Central memory CD8-positive, alpha-beta T cell (primary cell): ENCODE results near the gene SH3D21.
A peak's percentile ranks its signal among the peaks of the same experiment; 100 is the strongest.

ENCODE experiments used
- ATAC-seq: fragments of 150-1000 bp; cut with Tn5 transposase; replicated peaks from 2 replicates; pipeline ENCODE4 v1.10.0; 2022; ENCODE audit warnings: mild to moderate bottlenecking, moderate FRiP score, moderate number of reproducible peaks; ENCODE audit not compliant: poor library complexity, severe bottlenecking; ENCODE audit errors: extremely low read depth
- DNase-seq, 2 donors: peaks; one replicate each; pipeline ENCODE4 v3.0.0; 2021; ENCODE audit warnings: low spot score in 2 of 2
- H3K27ac Mint-ChIP-seq: one replicate; pipeline ENCODE4 v1.8.0; 2022; ENCODE audit warnings: low read depth, mild to moderate bottlenecking, moderate library complexity, mixed read lengths
- H3K27me3 Mint-ChIP-seq: one replicate; pipeline ENCODE4 v1.8.0; 2022; ENCODE audit warnings: mixed read lengths
- H3K36me3 Mint-ChIP-seq: one replicate; pipeline ENCODE4 v1.8.0; 2022; ENCODE audit warnings: mild to moderate bottlenecking, moderate library complexity, mixed read lengths; ENCODE audit not compliant: insufficient read depth
- H3K4me1 Mint-ChIP-seq: one replicate; pipeline ENCODE4 v1.8.0; 2022; ENCODE audit warnings: mixed read lengths
- H3K4me3 Mint-ChIP-seq: one replicate; pipeline ENCODE4 v1.8.0; 2022; ENCODE audit warnings: mild to moderate bottlenecking, moderate library complexity, mixed read lengths
- H3K9me3 Mint-ChIP-seq: one replicate; pipeline ENCODE4 v1.8.0; 2022; ENCODE audit warnings: mixed read lengths

SH3D21 gene

DNA sequence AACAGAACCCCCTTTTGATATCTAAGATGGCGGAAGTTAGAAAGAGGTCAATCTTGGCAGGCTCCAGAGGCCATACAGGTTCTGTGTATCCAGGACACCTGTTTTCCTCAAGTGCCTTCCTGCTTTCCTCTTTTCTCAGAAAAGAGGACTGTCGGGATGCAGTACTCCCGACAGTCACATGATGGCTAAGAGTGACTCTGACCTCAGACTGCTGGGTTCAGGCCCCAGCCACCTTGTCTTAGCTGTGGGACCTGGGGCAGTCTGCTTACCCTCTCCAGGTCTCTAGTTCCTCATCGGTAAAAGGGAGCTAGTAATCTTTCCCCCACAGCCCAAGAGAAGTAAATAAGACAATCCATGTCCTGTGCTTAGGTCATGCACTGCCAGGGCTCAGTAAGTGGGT, 49.6 kb downstream of the SH3D21 start:
- Mint-ChIP-seq H3K4me1 (peaks cover 7% of the 10 kb centered on the region), H3K4me3 (no peak overlapping the region), H3K27me3 (no peaks in the 10 kb centered on the region), H3K27ac (no peak overlapping the region), H3K9me3 (no peaks in the 10 kb centered on the region), H3K36me3 (peaks cover 27% of the 10 kb centered on the region)
- ATAC-seq: no peak
- DNase-seq: no peak

DNA sequence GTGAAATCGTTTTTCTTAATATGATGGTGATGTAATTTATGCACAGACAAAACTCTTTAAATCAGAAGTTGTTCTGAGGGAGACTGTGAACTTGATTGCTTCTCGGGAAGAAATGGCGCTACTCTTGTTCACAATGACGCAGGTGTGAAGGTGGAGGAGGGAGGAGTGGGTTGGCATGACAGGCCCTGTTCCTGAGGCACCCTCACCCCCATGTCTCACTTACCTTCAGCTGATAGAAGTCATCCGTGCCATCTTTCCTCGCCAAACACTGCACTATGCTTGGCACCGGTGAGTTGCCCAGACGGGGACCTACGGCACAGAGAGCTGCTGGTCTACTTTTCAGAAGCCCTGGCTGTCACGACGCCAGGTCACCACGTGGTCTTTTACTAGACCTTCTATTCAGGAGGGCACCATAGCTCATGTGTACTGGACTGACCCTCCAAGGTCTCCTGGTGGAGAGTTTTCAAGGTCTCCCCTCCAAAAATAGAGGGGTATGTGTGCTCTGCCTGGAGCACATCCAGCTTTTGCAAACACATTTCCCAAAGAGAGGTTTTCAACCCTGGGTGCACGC, 52.4 kb downstream of the SH3D21 start:
- Mint-ChIP-seq H3K4me3 (no peak overlapping the region), H3K9me3 (no peaks in the 10 kb centered on the region), H3K27me3 (no peaks in the 10 kb centered on the region), H3K36me3 (peaks cover 38% of the 10 kb centered on the region), H3K27ac (no peak overlapping the region), H3K4me1 (peaks cover 7% of the 10 kb centered on the region)
- ATAC-seq (no peak), DNase-seq (no peak)

GRCh38 chr1:36359383-36359782, 53.2 kb downstream of the SH3D21 start:
- H3K27ac Mint-ChIP-seq: no peak overlapping the region
- no peak overlapping the region for H3K4me3 Mint-ChIP-seq
- no peaks in the 10 kb centered on the region for H3K9me3 Mint-ChIP-seq
- no peaks in the 10 kb centered on the region for H3K27me3 Mint-ChIP-seq
- ATAC-seq: no peak
- DNase-seq: no peak
- H3K36me3 Mint-ChIP-seq: peaks cover 34% of the 10 kb centered on the region
- peaks cover 7% of the 10 kb centered on the region for H3K4me1 Mint-ChIP-seq

DNA sequence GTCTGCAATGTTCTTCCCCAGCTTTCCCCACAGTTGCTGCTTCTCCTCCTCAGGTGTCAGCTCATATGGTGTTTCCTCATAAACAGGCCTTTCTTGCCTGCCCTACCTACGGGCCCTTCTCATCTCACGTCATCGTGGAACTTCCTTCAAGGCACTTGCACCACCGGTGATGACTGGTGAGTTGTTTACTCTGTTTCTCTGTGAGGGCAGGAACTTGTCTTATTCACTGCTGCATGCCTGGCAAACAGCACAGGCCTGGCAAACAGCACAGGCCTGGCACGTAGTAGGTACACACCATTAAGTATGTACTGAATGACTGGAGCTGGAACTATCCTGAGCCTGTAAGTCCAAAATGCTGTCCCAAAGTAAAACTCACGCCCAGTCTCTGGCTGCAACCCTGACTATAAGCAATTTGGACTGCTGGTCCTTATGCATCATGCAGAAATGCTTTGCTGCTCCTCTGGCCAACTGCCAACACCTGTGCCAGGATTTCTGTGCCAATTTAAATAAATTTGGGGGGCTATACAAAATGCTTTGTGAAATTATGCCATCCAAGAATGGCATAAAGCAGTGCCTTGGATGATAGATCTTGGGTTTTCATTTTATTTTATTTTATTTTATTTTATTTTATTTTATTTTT, 53.9 kb downstream of the SH3D21 start:
- no peak overlapping the region for H3K4me3 Mint-ChIP-seq
- no peaks in the 10 kb centered on the region for H3K27me3 Mint-ChIP-seq
- no peak for DNase-seq
- H3K27ac Mint-ChIP-seq: no peak overlapping the region
- no peak for ATAC-seq
- H3K9me3 Mint-ChIP-seq: no peaks in the 10 kb centered on the region
- H3K4me1 Mint-ChIP-seq: peaks cover 7% of the 10 kb centered on the region
- H3K36me3 Mint-ChIP-seq: peaks cover 31% of the 10 kb centered on the region

DNA sequence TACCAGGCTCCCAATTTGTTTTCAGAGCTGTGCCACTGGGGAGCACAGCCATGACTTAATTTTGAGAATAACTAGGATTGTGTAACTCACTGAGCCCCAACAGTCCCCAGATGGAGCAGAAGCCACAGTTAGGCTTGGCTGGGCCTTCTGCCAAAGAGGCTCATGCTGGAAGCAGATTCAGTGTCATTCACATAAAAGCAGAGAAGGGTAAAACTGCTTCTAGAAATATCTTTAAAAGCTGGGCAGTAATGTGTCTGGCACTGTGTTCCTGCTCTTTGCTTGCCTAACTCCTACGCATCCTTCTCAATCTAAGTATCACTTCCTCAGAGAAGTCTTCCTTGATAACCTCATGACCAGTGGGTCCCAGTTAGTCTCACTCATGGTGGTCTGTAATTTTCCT, 59.2 kb downstream of the SH3D21 start:
- no peak overlapping the region for H3K4me3 Mint-ChIP-seq
- peaks cover 21% of the 10 kb centered on the region for H3K36me3 Mint-ChIP-seq
- H3K27ac Mint-ChIP-seq: peak overlapping the region; percentile 88
- no peak for DNase-seq
- ATAC-seq: no peak
- H3K4me1 Mint-ChIP-seq: peaks cover 34% of the 10 kb centered on the region
- no peaks in the 10 kb centered on the region for H3K27me3 Mint-ChIP-seq
- no peaks in the 10 kb centered on the region for H3K9me3 Mint-ChIP-seq

GRCh38 chr1:36366091-36366661, 60.0 kb downstream of the SH3D21 start:
- Mint-ChIP-seq H3K27me3 (no peaks in the 10 kb centered on the region), H3K27ac (peak overlapping the region; percentile 88), H3K4me3 (no peak overlapping the region), H3K36me3 (peaks cover 21% of the 10 kb centered on the region), H3K4me1 (peaks cover 34% of the 10 kb centered on the region), H3K9me3 (no peaks in the 10 kb centered on the region)
- ATAC-seq (peak; percentile 83), DNase-seq (peak in 1 of 2 donors; percentile 28)

GRCh38 chr1:36367066-36367465, 60.9 kb downstream of the SH3D21 start:
- H3K27ac Mint-ChIP-seq: peak overlapping the region; percentile 88
- no peak overlapping the region for H3K4me3 Mint-ChIP-seq
- peaks cover 34% of the 10 kb centered on the region for H3K4me1 Mint-ChIP-seq
- H3K27me3 Mint-ChIP-seq: no peaks in the 10 kb centered on the region
- ATAC-seq (peak; percentile 34), DNase-seq (no peak)
- no peaks in the 10 kb centered on the region for H3K9me3 Mint-ChIP-seq
- peaks cover 16% of the 10 kb centered on the region for H3K36me3 Mint-ChIP-seq

DNA sequence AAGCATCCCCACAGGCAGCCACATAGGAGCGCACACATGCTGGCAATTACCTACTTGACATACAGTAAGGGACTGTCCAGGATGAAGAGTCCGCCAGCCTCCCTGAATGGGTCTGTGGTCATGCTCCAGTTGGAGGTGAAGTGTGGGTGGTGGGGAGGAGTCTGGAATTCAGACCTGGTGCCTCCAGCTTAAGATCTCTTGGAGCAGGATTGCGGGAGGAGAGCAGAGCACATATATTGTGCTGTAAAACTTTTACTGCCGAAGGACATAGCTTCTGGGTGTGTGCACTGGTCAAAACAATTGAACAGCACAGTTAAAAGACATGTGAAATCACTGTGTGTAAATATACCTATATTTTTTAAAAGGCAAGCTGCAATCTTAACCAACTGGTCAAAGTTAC, 61.6 kb downstream of the SH3D21 start:
- Mint-ChIP-seq H3K27me3 (no peaks in the 10 kb centered on the region), H3K4me3 (no peak overlapping the region), H3K36me3 (peaks cover 9% of the 10 kb centered on the region), H3K4me1 (peaks cover 34% of the 10 kb centered on the region), H3K27ac (no peak overlapping the region), H3K9me3 (no peaks in the 10 kb centered on the region)
- ATAC-seq (no peak), DNase-seq (no peak)

DNA sequence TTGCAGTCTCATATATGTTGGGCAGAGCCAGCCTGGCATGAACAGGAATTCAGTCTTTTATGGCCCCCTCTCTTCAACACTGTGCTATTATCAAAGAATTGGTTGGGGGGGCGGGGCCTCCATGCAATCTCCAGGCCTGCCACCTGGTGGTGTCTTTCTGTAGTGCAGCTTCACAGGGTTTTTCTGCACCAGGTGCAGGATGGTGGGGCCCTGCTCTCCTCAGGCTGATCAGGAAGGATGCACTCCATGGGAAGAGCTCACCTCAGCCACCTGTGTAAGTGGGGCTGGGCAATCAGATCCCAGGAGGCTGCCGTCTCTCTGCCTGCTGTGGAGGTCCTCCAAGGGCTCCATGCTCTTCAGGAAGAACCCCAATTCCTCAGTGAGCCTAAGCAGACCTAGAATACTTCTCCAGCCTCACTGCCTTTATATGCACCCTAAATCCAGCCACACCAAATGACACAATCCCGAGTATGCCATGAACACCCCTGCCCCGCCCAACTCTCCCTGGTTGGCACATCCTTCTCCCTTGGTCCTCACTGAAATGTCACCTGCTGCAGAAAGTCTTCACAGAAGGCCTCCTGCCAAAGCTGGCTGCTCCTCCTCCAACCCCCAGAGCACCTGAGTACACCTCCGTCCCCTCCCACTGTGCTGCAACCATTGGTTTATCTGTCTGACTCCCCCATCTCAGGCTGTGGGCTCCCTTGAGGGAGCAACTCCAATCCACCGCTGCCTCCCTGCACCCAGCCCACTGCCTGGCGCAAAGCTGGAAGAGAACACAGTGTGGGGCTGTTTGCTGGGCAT, 63.1 kb downstream of the SH3D21 start:
- Mint-ChIP-seq H3K27ac (no peak overlapping the region), H3K4me3 (no peak overlapping the region), H3K36me3 (peaks cover 5% of the 10 kb centered on the region), H3K9me3 (no peaks in the 10 kb centered on the region), H3K27me3 (no peaks in the 10 kb centered on the region), H3K4me1 (peaks cover 47% of the 10 kb centered on the region)
- peak; percentile 76 to 85 for DNase-seq
- ATAC-seq: peak; percentile 54
